HepG2 (cell line): ENCODE results near the gene FAT1. TPM values are rescaled to one million over a fixed set of nuclear protein-coding genes. Genes with fewer than 3 reads are reported as not detected.
A peak's percentile ranks its signal among the peaks of the same experiment; 100 is the strongest.

ENCODE experiments used
- CSRNP1 ChIP-seq: sonication (generic); formaldehyde crosslinking; IDR thresholded peaks from 2 replicates; pipeline ENCODE4 v1.8.1; 2023; ENCODE audit warnings: mild to moderate bottlenecking, missing genetic modification reagents
- GABPB1 ChIP-seq: IDR thresholded peaks from 2 replicates; pipeline ENCODE4 v1.6.1; 2016; ENCODE audit warnings: mild to moderate bottlenecking, missing genetic modification reagents, moderate library complexity, missing compliant biosample characterization
- MED8 ChIP-seq: sonication (generic); formaldehyde crosslinking; IDR thresholded peaks from 2 replicates; pipeline ENCODE4 v1.8.1; 2023; ENCODE audit warnings: mild to moderate bottlenecking, missing genetic modification reagents; ENCODE audit not compliant: insufficient replicate concordance
- SRSF1 ChIP-seq: fragments of 200-400 bp; formaldehyde crosslinking; optimal IDR thresholded peaks from 2 replicates; pipeline ENCODE3; 2017; ENCODE audit warnings: mild to moderate bottlenecking, low read depth, low read length, moderate library complexity
- ZNF407 ChIP-seq: sonication (generic); formaldehyde crosslinking; IDR thresholded peaks from one replicate; pipeline ENCODE4 v1.5.1; 2020; ENCODE audit warnings: mild to moderate bottlenecking, missing genetic modification reagents; ENCODE audit errors: not compliant biosample characterization
- polyA plus RNA-seq, 8 experiments: library from polyadenylated mRNA; depleted of rRNA in 3 of 8; stranded (reverse) in 7 of 8; unstranded in 1 of 8; fragments of >200 nt; fragmentation: Illumina TruSeq in 4 of 8; extraction: Trizol in 4 of 8; gene quantifications; 2 replicates each; pipeline versions ENCODE4 v1.2.1 to v1.2.3, GENCODE V29; 2011 to 2016; ENCODE audit warnings: low read depth in 4 of 8, missing spikeins in 1 of 8, mixed read lengths in 1 of 8; ENCODE audit not compliant: insufficient read depth in 1 of 8
- total RNA-seq, 5 experiments: library from RNA; depleted of rRNA; stranded (reverse); fragments of >200 nt; fragmentation: Illumina TruSeq; extraction: Trizol; gene quantifications; 2 replicates each; pipeline ENCODE4 v1.2.3, GENCODE V29; 2016; ENCODE audit warnings: low read depth in 1 of 5

Gene FAT1
- total and polyA plus RNA-seq, 2 of the 13 experiments (the other 11 are each of a cell fraction or from before 2014, with no cell fraction given), result 185 to 216 TPM

GRCh38 chr4:186725469-186726425 lies 2.1 kb upstream of the FAT1 start (continued):
- TF ChIP-seq ZNF407 (CRISPR knock-in tag), result no peak
- TF ChIP-seq GABPB1 (CRISPR knock-in tag), result 0 out of 2 replicates have a peak, but pooled peaks have one; percentile 34
- no peak for TF ChIP-seq SRSF1
- TF ChIP-seq MED8 (CRISPR knock-in tag), result peak; percentile 28
- peak; percentile 26; the same call in 1 of the 2 replicates for TF ChIP-seq CSRNP1 (CRISPR knock-in tag)
